AG04449 (cell line): ENCODE data around the gene DDIT3.
"Not testable (repeated sequence)": the region's sequence is repeated elsewhere in the genome, so short reads cannot be mapped to it uniquely, and the experiment has no call there.

ENCODE experiments used
- CTCF ChIA-PET: fragments of 350-600 bp; formaldehyde crosslinking; extraction: SDS; loops from one replicate; lab custom pipeline; 2021; ENCODE audit warnings: antibody characterized with exemption; lab: Yijun Ruan, JAX
- POLR2A ChIA-PET: fragments of 400-600, 350-600 bp; formaldehyde crosslinking; extraction: SDS; loops from one replicate; lab custom pipeline; 2020; ENCODE audit warnings: antibody characterized with exemption, inconsistent platforms; lab: Yijun Ruan, JAX
- DNase-seq: peaks from one replicate; pipeline ENCODE4 v3.0.0-alpha.2; 2010; ENCODE audit warnings: low read depth, low spot score
- H3K4me3 ChIP-seq: 2 replicates; pipeline ENCODE4 v1.5.1; 2011; ENCODE audit warnings: low read depth, mild to moderate bottlenecking, control low read depth, low read length
- TF ChIP-seq, protein P1 (sequence below): IDR thresholded peaks from one replicate; pipeline ENCODE4 v1.5.1; 2011; ENCODE audit warnings: mild to moderate bottlenecking, moderate library complexity, low read length, control low read depth, inconsistent platforms; ENCODE audit not compliant: insufficient read depth; ENCODE audit errors: missing control alignments

The DDIT3 gene

DNA sequence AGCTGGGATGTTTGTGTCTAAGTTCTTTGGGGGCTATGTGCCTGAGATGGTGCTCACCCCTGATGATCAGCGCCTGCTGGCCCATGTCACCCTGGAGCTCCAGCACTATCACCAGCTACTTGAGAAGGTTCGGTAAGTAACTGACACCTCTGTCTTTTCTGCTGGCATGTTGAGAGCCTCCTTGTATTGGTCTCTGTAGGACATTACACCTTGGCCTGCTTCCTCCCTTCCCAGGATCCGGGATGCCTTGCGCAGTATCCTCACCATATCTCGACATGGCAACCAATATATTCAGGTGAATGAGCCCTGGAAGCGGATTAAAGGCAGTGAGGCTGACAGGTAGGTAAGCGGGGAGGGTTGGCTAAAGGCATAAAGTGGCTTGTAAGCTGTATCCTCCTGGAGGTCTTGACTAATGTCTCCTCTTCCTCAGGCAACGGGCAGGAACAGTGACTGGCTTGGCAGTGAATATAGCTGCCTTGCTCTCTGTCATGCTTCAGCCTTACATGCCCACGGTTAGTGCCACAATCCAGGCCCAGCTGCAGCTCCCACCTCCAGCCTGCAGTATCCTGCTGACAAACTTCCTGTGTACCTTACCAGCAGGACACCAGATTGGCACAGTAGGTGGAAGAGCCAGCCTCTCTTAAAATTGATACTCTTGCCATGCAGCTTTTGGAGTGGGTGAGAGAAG lies 5.5 kb downstream of the DDIT3 start:
- DNase-seq, result no peak
- TF ChIP-seq, protein P1, sequence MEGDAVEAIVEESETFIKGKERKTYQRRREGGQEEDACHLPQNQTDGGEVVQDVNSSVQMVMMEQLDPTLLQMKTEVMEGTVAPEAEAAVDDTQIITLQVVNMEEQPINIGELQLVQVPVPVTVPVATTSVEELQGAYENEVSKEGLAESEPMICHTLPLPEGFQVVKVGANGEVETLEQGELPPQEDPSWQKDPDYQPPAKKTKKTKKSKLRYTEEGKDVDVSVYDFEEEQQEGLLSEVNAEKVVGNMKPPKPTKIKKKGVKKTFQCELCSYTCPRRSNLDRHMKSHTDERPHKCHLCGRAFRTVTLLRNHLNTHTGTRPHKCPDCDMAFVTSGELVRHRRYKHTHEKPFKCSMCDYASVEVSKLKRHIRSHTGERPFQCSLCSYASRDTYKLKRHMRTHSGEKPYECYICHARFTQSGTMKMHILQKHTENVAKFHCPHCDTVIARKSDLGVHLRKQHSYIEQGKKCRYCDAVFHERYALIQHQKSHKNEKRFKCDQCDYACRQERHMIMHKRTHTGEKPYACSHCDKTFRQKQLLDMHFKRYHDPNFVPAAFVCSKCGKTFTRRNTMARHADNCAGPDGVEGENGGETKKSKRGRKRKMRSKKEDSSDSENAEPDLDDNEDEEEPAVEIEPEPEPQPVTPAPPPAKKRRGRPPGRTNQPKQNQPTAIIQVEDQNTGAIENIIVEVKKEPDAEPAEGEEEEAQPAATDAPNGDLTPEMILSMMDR, result no peak
- no peak overlapping the region for H3K4me3 ChIP-seq
- POLR2A ChIA-PET, result interaction anchor here (0.8 to 1.6 kb wide), 4 partner anchors 10 to 56 kb away, joined by 3 to 5 read pairs (median 4); no protein-coding TSS in a partner anchor
- CTCF ChIA-PET, result interaction anchor here (1.1 to 2.1 kb wide), 3 partner anchors 14 to 55 kb away, joined by 3 to 7 read pairs (median 4); partner anchors contain the start of gene GLI1

DNA sequence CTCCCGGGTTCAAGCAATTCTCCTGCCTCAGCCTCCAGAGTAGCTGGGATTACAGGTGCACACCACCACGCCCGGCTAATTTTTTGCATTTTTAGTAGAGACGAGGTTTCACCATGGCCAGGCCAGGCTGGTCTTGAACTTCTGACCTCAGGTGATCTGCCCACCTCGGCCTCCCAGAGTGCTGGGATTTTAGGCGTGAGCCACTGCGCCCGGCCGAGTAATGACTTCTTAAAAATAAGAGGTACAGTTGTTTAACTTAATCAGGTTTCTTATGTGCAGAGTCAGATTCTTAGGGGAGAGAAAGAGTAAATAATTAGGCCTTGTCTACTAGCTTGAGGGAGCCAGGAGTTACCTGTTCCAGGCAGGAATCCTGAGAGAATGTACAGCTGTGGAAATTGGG lies 6.1 kb downstream of the DDIT3 start:
- POLR2A ChIA-PET, result interaction anchor here (0.8 to 1.2 kb wide), 3 partner anchors 10 to 56 kb away, joined by 3 to 4 read pairs (median 4); no protein-coding TSS in a partner anchor
- DNase-seq, H3K4me3 ChIP-seq: not testable (repeated sequence)
- CTCF ChIA-PET, result interaction anchor here (1.5 kb wide), 1 partner anchor 52 kb away, joined by 3 read pairs; no protein-coding TSS in a partner anchor

DNA sequence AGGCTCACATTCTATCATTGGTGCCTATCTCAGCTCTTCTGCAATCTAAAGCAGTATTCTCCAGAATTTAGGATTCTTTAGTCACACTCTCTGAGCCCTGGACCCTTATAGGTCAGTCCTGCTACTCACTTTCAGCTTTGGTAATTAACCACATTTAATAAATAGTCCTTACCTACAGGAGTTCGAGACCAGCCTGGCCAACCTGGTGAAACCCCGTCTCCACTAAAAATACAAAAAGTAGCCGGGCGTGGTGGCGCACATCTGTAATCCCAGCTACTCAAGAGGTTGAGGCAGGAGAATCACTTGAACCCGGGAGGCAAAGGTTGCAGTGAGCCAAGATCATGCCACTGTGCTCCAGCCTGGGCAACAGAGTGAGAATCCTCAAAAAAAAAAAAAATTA lies 6.6 kb downstream of the DDIT3 start:
- CTCF ChIA-PET, result interaction anchor here (1.5 to 2.0 kb wide), 2 partner anchors 52 to 55 kb away, joined by 3 to 7 read pairs; no protein-coding TSS in a partner anchor
- POLR2A ChIA-PET, result interaction anchor here (1.2 kb wide), 1 partner anchor 9 kb away, joined by 3 read pairs; no protein-coding TSS in a partner anchor
- DNase-seq, H3K4me3 ChIP-seq: not testable (repeated sequence)

DNA sequence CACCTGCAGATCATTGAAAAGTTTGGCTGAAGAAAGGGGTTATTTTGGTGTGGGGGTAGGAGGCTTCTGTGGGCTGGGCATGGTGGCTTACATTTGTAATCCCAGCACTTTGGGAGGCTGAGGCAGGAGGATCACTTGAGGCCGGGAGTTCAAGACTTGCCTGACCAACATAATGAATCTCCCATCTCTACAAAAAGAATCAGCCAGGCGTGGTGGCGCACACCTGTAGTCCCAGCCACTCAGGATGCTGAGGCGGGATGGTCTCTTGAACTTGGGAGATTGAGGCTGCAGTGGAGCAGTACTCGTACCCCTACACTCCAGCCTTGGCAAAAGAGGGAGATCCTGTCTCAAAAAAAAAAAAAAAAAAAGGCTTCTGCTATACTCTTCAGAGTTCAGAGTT lies 7.0 kb downstream of the DDIT3 start:
- TF ChIP-seq, protein P1, result no peak
- no peak overlapping the region for H3K4me3 ChIP-seq
- DNase-seq, result no peak
- POLR2A ChIA-PET, result interaction anchor here (1.2 kb wide), 1 partner anchor 9 kb away, joined by 3 read pairs; no protein-coding TSS in a partner anchor
- CTCF ChIA-PET, result interaction anchor here (2.0 kb wide), 1 partner anchor 55 kb away, joined by 7 read pairs; no protein-coding TSS in a partner anchor

DNA sequence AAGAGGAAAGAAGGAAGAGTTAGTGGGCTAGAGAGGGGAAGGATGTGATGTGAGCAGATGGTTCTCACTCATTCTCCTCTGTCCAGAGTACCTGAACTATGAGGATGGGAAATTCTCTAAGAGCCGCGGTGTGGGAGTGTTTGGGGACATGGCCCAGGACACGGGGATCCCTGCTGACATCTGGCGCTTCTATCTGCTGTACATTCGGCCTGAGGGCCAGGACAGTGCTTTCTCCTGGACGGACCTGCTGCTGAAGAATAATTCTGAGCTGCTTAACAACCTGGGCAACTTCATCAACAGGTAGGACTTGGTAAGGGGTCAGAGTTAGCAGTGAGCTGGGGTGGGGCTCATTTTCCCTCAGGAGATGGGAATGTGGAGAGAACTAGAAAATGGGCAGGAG lies 7.6 kb downstream of the DDIT3 start:
- POLR2A ChIA-PET, result no interaction called here

DNA sequence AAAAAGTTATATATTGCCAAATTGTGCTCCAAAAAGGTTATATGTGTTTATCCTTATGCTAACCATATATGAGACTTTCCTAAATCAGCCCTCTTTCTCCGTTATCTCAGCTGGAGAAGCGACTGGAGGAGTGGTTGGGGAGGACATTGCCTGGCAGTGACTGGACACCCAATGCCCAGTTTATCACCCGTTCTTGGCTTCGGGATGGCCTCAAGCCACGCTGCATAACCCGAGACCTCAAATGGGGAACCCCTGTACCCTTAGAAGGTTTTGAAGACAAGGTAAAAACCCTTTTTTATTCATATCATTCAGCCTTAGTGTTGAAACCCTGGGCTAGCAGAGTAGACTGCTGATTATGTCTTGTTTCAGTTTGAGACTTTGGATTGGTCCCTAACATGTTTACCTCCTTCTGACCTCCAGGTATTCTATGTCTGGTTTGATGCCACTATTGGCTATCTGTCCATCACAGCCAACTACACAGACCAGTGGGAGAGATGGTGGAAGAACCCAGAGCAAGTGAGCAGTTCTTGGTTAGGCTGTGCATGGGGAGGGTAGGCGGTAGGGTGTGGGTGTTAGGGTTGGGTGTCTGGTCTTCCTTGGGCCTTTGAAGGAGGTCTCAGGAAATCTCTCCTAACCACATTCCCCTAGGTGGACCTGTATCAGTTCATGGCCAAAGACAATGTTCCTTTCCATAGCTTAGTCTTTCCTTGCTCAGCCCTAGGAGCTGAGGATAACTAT lies 8.6 kb downstream of the DDIT3 start:
- DNase-seq, result no peak
- TF ChIP-seq, protein P1, result no peak
- CTCF ChIA-PET, result interaction anchor here (0.6 to 2.0 kb wide), 3 partner anchors 20 to 217 kb away, joined by 3 to 7 read pairs (median 3); no protein-coding TSS in a partner anchor
- POLR2A ChIA-PET, result no interaction called here
- H3K4me3 ChIP-seq, result no peak overlapping the region

More for the DNA sequence above, 7.6 kb downstream of the DDIT3 start:
- CTCF ChIA-PET, result interaction anchor here (0.6 to 2.0 kb wide), 3 partner anchors 54 to 217 kb away, joined by 3 to 7 read pairs (median 3); no protein-coding TSS in a partner anchor
- no peak overlapping the region for H3K4me3 ChIP-seq
- TF ChIP-seq, protein P1, result no peak
- no peak for DNase-seq
